Naive thymus-derived CD4-positive, alpha-beta T cell (primary cell): ENCODE data around the gene TMEM156. TPM values are rescaled to one million over a fixed set of nuclear protein-coding genes. Genes with fewer than 3 reads are reported as not detected.
A peak's percentile ranks its signal among the peaks of the same experiment; 100 is the strongest.

Experiments
- ATAC-seq: fragments of 150-1000 bp; cut with Tn5 transposase; 2 replicates; pipeline ENCODE4 v1.10.0; 2021; ENCODE audit warnings: mild to moderate bottlenecking, moderate library complexity
- CTCF ChIA-PET: fragments of 350-600 bp; sonication (Branson Sonifier 250); formaldehyde crosslinking; loops from one replicate; lab custom pipeline; 2021; ENCODE audit warnings: antibody characterized with exemption; lab: Charles Lee
- POLR2A ChIA-PET: fragments of 350-600 bp; sonication (Branson Sonifier 250); formaldehyde crosslinking; loops from one replicate; lab custom pipeline; 2021; ENCODE audit warnings: antibody characterized with exemption, inconsistent platforms; lab: Charles Lee
- DNase-seq, 9 donors: peaks; one replicate each; pipeline versions ENCODE4 v3.0.0 to v3.0.0-alpha.2; 2020 to 2022; ENCODE audit warnings: mixed read lengths in 1 of 9
- H3K27ac ChIP-seq: one replicate; pipeline ENCODE4 v1.7.0; 2013; ENCODE audit warnings: mild to moderate bottlenecking, low read depth, low read length, moderate library complexity
- H3K27me3 ChIP-seq, 2 donors: one replicate each; pipeline ENCODE4 v1.7.0; 2013; ENCODE audit warnings: low read length in 2 of 2, mild to moderate bottlenecking in 2 of 2, moderate library complexity in 2 of 2; ENCODE audit not compliant: control insufficient read depth in 2 of 2, insufficient read depth in 2 of 2
- H3K36me3 ChIP-seq, 3 experiments: 1 replicate in 2 of 3; 2 replicates in 1 of 3; pipeline ENCODE4 v1.7.0; 2013; ENCODE audit warnings: low read length in 3 of 3, mild to moderate bottlenecking in 3 of 3, moderate library complexity in 1 of 3; ENCODE audit not compliant: insufficient read depth in 3 of 3, control insufficient read depth in 2 of 3
- H3K4me1 ChIP-seq, 2 donors: one replicate each; pipeline ENCODE4 v1.7.0; 2013; ENCODE audit warnings: low read length in 2 of 2, mild to moderate bottlenecking in 2 of 2, moderate library complexity in 1 of 2; ENCODE audit not compliant: control insufficient read depth in 2 of 2, insufficient read depth in 2 of 2
- H3K4me3 ChIP-seq: 2 replicates; pipeline ENCODE4 v1.7.0; 2013; ENCODE audit warnings: mild to moderate bottlenecking, low read length
- H3K9me3 ChIP-seq, 3 experiments: 1 replicate in 2 of 3; 2 replicates in 1 of 3; pipeline ENCODE4 v1.7.0; 2013; ENCODE audit warnings: low read length in 3 of 3; ENCODE audit not compliant: control insufficient read depth in 2 of 3
- H3K27ac Mint-ChIP-seq, 9 donors: one replicate each; pipeline ENCODE4 v1.8.0; 2020 to 2022; ENCODE audit warnings: mixed read lengths in 9 of 9, mild to moderate bottlenecking in 8 of 9, moderate library complexity in 5 of 9, inconsistent platforms in 2 of 9
- H3K27me3 Mint-ChIP-seq, 5 donors: one replicate each; pipeline ENCODE4 v1.8.0; 2021 to 2022; ENCODE audit warnings: mixed read lengths in 5 of 5, mild to moderate bottlenecking in 1 of 5
- H3K36me3 Mint-ChIP-seq, 5 donors: one replicate each; pipeline ENCODE4 v1.8.0; 2020 to 2022; ENCODE audit warnings: mixed read lengths in 5 of 5, mild to moderate bottlenecking in 3 of 5, inconsistent platforms in 1 of 5
- H3K4me1 Mint-ChIP-seq, 7 donors: one replicate each; pipeline ENCODE4 v1.8.0; 2020 to 2022; ENCODE audit warnings: mixed read lengths in 7 of 7, mild to moderate bottlenecking in 3 of 7, inconsistent platforms in 1 of 7
- H3K4me3 Mint-ChIP-seq, 10 donors: one replicate each; pipeline ENCODE4 v1.8.0; 2020 to 2022; ENCODE audit warnings: mild to moderate bottlenecking in 10 of 10, mixed read lengths in 10 of 10, moderate library complexity in 6 of 10, inconsistent platforms in 2 of 10
- H3K9me3 Mint-ChIP-seq, 11 donors: one replicate each; pipeline ENCODE4 v1.8.0; 2020 to 2022; ENCODE audit warnings: mixed read lengths in 11 of 11, mild to moderate bottlenecking in 4 of 11, inconsistent platforms in 1 of 11, moderate library complexity in 1 of 11
- intact Hi-C, 2 donors: fragments of 100-400 bp; cut with micrococcal nuclease; formaldehyde crosslinking; loops; one replicate each; pipeline ENCODE4 v1.15.1; 2023
- polyA plus RNA-seq, 2 donors: library from polyadenylated mRNA; unstranded; fragments of 300-500 nt; fragmentation: Illumina TruSeq; gene quantifications; one replicate each; pipeline ENCODE4 v1.2.3, GENCODE V29; 2021
- total RNA-seq, 6 experiments: library from RNA in 5 of 6; stranded (reverse) in 5 of 6; gene quantifications; 1 replicate in 5 of 6; 2 replicates in 1 of 6; pipeline ENCODE4 v1.2.3 and lab custom pipeline; 2021 to 2026

Gene TMEM156
- total and polyA plus RNA-seq, 7 experiments from 2014 or later = 8.6 to 37.0 (median 11.4) TPM

GRCh38 chr4:38955957-38956356 is 76.3 kb downstream of the TMEM156 start:
- Histone ChIP-seq H3K4me1 (no peaks in the 10 kb centered on the region), H3K4me3 (no peak overlapping the region), H3K27me3 (no peaks in the 10 kb centered on the region), H3K9me3 (no peaks in the 10 kb centered on the region), H3K36me3 (no peaks in the 10 kb centered on the region), H3K27ac (no peak overlapping the region)
- H3K27ac Mint-ChIP-seq = peak overlapping the region in 3 of 9 donors; percentile 11 to 98 (median 93)
- no peak overlapping the region for H3K4me3 Mint-ChIP-seq
- ATAC-seq (no peak), DNase-seq (no peak)
- intact Hi-C loops = no loop called here
- peaks cover 0 to 16% (median 0%) of the 10 kb centered on the region in 11 donors for H3K9me3 Mint-ChIP-seq
- peaks cover 0 to 35% (median 0%) of the 10 kb centered on the region in 5 donors for H3K36me3 Mint-ChIP-seq
- POLR2A ChIA-PET = interaction anchor here (0.8 kb wide), 1 partner anchor 32 kb away, joined by 3 read pairs; no protein-coding TSS in a partner anchor
- CTCF ChIA-PET = no interaction called here
- peaks cover 2 to 51% (median 6%) of the 10 kb centered on the region in 7 donors for H3K4me1 Mint-ChIP-seq
- H3K27me3 Mint-ChIP-seq = peaks cover 0 to 6% (median 5%) of the 10 kb centered on the region in 5 donors

- no peaks in the 10 kb centered on the region for H3K9me3 ChIP-seq
- no peaks in the 10 kb centered on the region for H3K27me3 ChIP-seq
- H3K27ac ChIP-seq = no peak overlapping the region
- H3K4me1 ChIP-seq = peaks cover 0 to 3% of the 10 kb centered on the region in 2 donors
- intact Hi-C loops = no loop called here
- Mint-ChIP-seq H3K27me3 (peaks cover 0 to 6% (median 5%) of the 10 kb centered on the region in 5 donors), H3K27ac (peak overlapping the region in 1 of 9 donors; percentile 98), H3K9me3 (peaks cover 0 to 10% (median 0%) of the 10 kb centered on the region in 11 donors), H3K36me3 (peaks cover 0 to 27% (median 0%) of the 10 kb centered on the region in 5 donors), H3K4me3 (no peak overlapping the region), H3K4me1 (peaks cover 2 to 62% (median 15%) of the 10 kb centered on the region in 7 donors)
- no peak overlapping the region for H3K4me3 ChIP-seq
- CTCF ChIA-PET = interaction anchor here (0.5 to 0.6 kb wide), 2 partner anchors 18 to 1116 kb away, joined by 3 to 5 read pairs; no protein-coding TSS in a partner anchor
- ATAC-seq = no peak
- DNase-seq = no peak
- H3K36me3 ChIP-seq = no peaks in the 10 kb centered on the region
- POLR2A ChIA-PET = no interaction called here
Measured at GRCh38 chr4:38954727-38955126, 77.5 kb downstream of the TMEM156 start.

GRCh38 chr4:38952017-38952416 is 80.2 kb downstream of the TMEM156 start:
- H3K4me1 Mint-ChIP-seq = peaks cover 4 to 57% (median 19%) of the 10 kb centered on the region in 7 donors
- Histone ChIP-seq H3K27me3 (no peaks in the 10 kb centered on the region), H3K4me3 (no peak overlapping the region), H3K36me3 (no peaks in the 10 kb centered on the region), H3K4me1 (peaks cover 6 to 9% of the 10 kb centered on the region in 2 donors), H3K27ac (no peak overlapping the region), H3K9me3 (no peaks in the 10 kb centered on the region)
- intact Hi-C loops = no loop called here
- peaks cover 0 to 17% (median 0%) of the 10 kb centered on the region in 5 donors for H3K36me3 Mint-ChIP-seq
- peaks cover 0 to 6% (median 5%) of the 10 kb centered on the region in 5 donors for H3K27me3 Mint-ChIP-seq
- ChIA-PET CTCF (no interaction called here), POLR2A (no interaction called here)
- H3K4me3 Mint-ChIP-seq = no peak overlapping the region
- DNase-seq = no peak
- peak overlapping the region in 2 of 9 donors; percentile 10 to 68 for H3K27ac Mint-ChIP-seq
- peaks cover 0 to 6% (median 0%) of the 10 kb centered on the region in 11 donors for H3K9me3 Mint-ChIP-seq
- no peak for ATAC-seq

- Mint-ChIP-seq H3K9me3 (peaks cover 0 to 4% (median 0%) of the 10 kb centered on the region in 11 donors), H3K27me3 (peaks cover 0 to 6% (median 5%) of the 10 kb centered on the region in 5 donors), H3K4me1 (peaks cover 4 to 56% (median 19%) of the 10 kb centered on the region in 7 donors), H3K36me3 (peaks cover 0 to 15% (median 0%) of the 10 kb centered on the region in 5 donors), H3K4me3 (peak overlapping the region in 1 of 10 donors; percentile 34), H3K27ac (peak overlapping the region in 3 of 9 donors; percentile 1 to 56 (median 10))
- peaks cover 6 to 9% of the 10 kb centered on the region in 2 donors for H3K4me1 ChIP-seq
- H3K36me3 ChIP-seq = no peaks in the 10 kb centered on the region
- ATAC-seq (no peak), DNase-seq (no peak)
- CTCF ChIA-PET = no interaction called here
- H3K9me3 ChIP-seq = no peaks in the 10 kb centered on the region
- intact Hi-C loops = no loop called here
- no peaks in the 10 kb centered on the region for H3K27me3 ChIP-seq
- no peak overlapping the region for H3K4me3 ChIP-seq
- H3K27ac ChIP-seq = no peak overlapping the region
- POLR2A ChIA-PET = no interaction called here
Measured at GRCh38 chr4:38951598-38951997, 80.6 kb downstream of the TMEM156 start.

- Histone ChIP-seq H3K4me3 (no peak overlapping the region), H3K9me3 (no peaks in the 10 kb centered on the region), H3K4me1 (peaks cover 6 to 9% of the 10 kb centered on the region in 2 donors), H3K27ac (no peak overlapping the region), H3K36me3 (no peaks in the 10 kb centered on the region), H3K27me3 (no peaks in the 10 kb centered on the region)
- H3K36me3 Mint-ChIP-seq = peaks cover 0 to 7% (median 0%) of the 10 kb centered on the region in 5 donors
- H3K4me1 Mint-ChIP-seq = peaks cover 4 to 47% (median 19%) of the 10 kb centered on the region in 7 donors
- intact Hi-C loops = no loop called here
- H3K27me3 Mint-ChIP-seq = peaks cover 0 to 6% (median 5%) of the 10 kb centered on the region in 5 donors
- ATAC-seq (no peak), DNase-seq (no peak)
- CTCF ChIA-PET = interaction anchor here (0.6 kb wide), 1 partner anchor 148 kb away, joined by 3 read pairs; no protein-coding TSS in a partner anchor
- H3K9me3 Mint-ChIP-seq = no peaks in the 10 kb centered on the region
- H3K4me3 Mint-ChIP-seq = peak overlapping the region in 1 of 10 donors; percentile 48
- H3K27ac Mint-ChIP-seq = peak overlapping the region in 6 of 9 donors; percentile 2 to 99 (median 74)
- POLR2A ChIA-PET = interaction anchor here (1.3 kb wide), 1 partner anchor 14 kb away, joined by 3 read pairs; no protein-coding TSS in a partner anchor
Measured at GRCh38 chr4:38950734-38951133, 81.5 kb downstream of the TMEM156 start.

- Histone ChIP-seq H3K36me3 (no peaks in the 10 kb centered on the region), H3K27me3 (no peaks in the 10 kb centered on the region), H3K9me3 (no peaks in the 10 kb centered on the region), H3K4me1 (peaks cover 6 to 9% of the 10 kb centered on the region in 2 donors), H3K4me3 (no peak overlapping the region), H3K27ac (no peak overlapping the region)
- intact Hi-C loops = no loop called here
- peaks cover 0 to 6% (median 0%) of the 10 kb centered on the region in 5 donors for H3K36me3 Mint-ChIP-seq
- H3K4me1 Mint-ChIP-seq = peaks cover 4 to 46% (median 19%) of the 10 kb centered on the region in 7 donors
- H3K27ac Mint-ChIP-seq = peak overlapping the region in 7 of 9 donors; percentile 2 to 99 (median 83)
- CTCF ChIA-PET = interaction anchor here (0.9 to 1.6 kb wide), 3 partner anchors 8 to 185 kb away, joined by 3 to 4 read pairs (median 4); no protein-coding TSS in a partner anchor
- POLR2A ChIA-PET = interaction anchor here (1.3 to 1.4 kb wide), 2 partner anchors 15 to 34 kb away, joined by 3 read pairs; no protein-coding TSS in a partner anchor
- H3K27me3 Mint-ChIP-seq = peaks cover 0 to 6% (median 5%) of the 10 kb centered on the region in 5 donors
- H3K4me3 Mint-ChIP-seq = peak overlapping the region in 2 of 10 donors; percentile 4 to 83
- no peak for ATAC-seq
- DNase-seq = no peak
- no peaks in the 10 kb centered on the region for H3K9me3 Mint-ChIP-seq
Measured at GRCh38 chr4:38950159-38950558, 82.0 kb downstream of the TMEM156 start.
